ENCODE measurements around the gene SOHLH1. TPM values are rescaled to one million over a fixed set of nuclear protein-coding genes. Genes with fewer than 3 reads are reported as not detected.

SOHLH1 gene
- polyA plus RNA-seq, 1 of the 3 experiments (the other 2 are of a cell fraction) = not detected

GRCh38 chr9:135659252-135659651 is 40.0 kb downstream of the SOHLH1 start:
- Histone ChIP-seq H3K79me2 (ENCODE audit: insufficient read depth) (no peaks in the 10 kb centered on the region), H4K20me1 (ENCODE audit: insufficient read depth) (no peaks in the 10 kb centered on the region), H3F3A (replicated peaks; ENCODE audit: insufficient read depth) (no peaks in the 10 kb centered on the region), H3K9me2 (no peaks in the 10 kb centered on the region), H3K9ac (no peak overlapping the region), H3K9me3 (no peaks in the 10 kb centered on the region), H3K4me2 (no peak overlapping the region), H3K27ac (ENCODE audit: low read depth in 2 of 2, low read length in 1 of 2) (no peak overlapping the region), H3K36me3 (replicated peaks in 1 of 2; ENCODE audit: control insufficient read depth in 1 of 2, insufficient read depth in 2 of 2, low read length in 1 of 2) (no peaks in the 10 kb centered on the region), H2AFZ (ENCODE audit: low read depth) (no peak overlapping the region), H3K4me3 (ENCODE audit: low read depth in 2 of 2, low read length in 1 of 2) (no peak overlapping the region), H3K27me3 (ENCODE audit: insufficient read depth) (no peaks in the 10 kb centered on the region), H3K4me1 (ENCODE audit: control insufficient read depth in 1 of 2, insufficient read depth in 2 of 2, low read depth in 1 of 2, low read length in 1 of 2) (peaks cover 0 to 2% of the 10 kb centered on the region in 2 experiments; a peak in 1 of 4 replicates)
- POLR2A ChIA-PET = no interaction called here
- 74% methylated on average over 13 of the region's 13 CpGs for WGBS (ENCODE audit: low lambda C conversion rate)
- TF ChIP-seq RFX5 (IDR thresholded peaks at IDR 0.05; ENCODE audit: low read length) = no peak
- TF ChIP-seq TCF12 (IDR thresholded peaks at IDR 0.05) = no peak
- no peak for TF ChIP-seq NFIC (IDR thresholded peaks at IDR 0.05; ENCODE audit: borderline replicate concordance)
- no peak for TF ChIP-seq ZBTB33 (IDR thresholded peaks at IDR 0.05; ENCODE audit: borderline replicate concordance, low read depth)
- TF ChIP-seq GABPA (IDR thresholded peaks at IDR 0.05; ENCODE audit: low read depth) = no peak
- TF ChIP-seq YY1 (IDR thresholded peaks at IDR 0.05; ENCODE audit: low read depth) = no peak
- TF ChIP-seq CTCF (IDR thresholded peaks at IDR 0.05) = no peak
- TF ChIP-seq TEAD4 (IDR thresholded peaks at IDR 0.05; ENCODE audit: borderline replicate concordance, insufficient read depth) = no peak
- TF ChIP-seq ELF1 (IDR thresholded peaks at IDR 0.05) = no peak
- TF ChIP-seq CHD2 (IDR thresholded peaks at IDR 0.05; ENCODE audit: low read length, partially characterized antibody) = no peak
- TF ChIP-seq PBX3 (IDR thresholded peaks at IDR 0.05) = no peak
- TF ChIP-seq POLR2AphosphoS5 (IDR thresholded peaks at IDR 0.05; ENCODE audit: low read depth, low read length) = no peak
- TF ChIP-seq, protein P1, sequence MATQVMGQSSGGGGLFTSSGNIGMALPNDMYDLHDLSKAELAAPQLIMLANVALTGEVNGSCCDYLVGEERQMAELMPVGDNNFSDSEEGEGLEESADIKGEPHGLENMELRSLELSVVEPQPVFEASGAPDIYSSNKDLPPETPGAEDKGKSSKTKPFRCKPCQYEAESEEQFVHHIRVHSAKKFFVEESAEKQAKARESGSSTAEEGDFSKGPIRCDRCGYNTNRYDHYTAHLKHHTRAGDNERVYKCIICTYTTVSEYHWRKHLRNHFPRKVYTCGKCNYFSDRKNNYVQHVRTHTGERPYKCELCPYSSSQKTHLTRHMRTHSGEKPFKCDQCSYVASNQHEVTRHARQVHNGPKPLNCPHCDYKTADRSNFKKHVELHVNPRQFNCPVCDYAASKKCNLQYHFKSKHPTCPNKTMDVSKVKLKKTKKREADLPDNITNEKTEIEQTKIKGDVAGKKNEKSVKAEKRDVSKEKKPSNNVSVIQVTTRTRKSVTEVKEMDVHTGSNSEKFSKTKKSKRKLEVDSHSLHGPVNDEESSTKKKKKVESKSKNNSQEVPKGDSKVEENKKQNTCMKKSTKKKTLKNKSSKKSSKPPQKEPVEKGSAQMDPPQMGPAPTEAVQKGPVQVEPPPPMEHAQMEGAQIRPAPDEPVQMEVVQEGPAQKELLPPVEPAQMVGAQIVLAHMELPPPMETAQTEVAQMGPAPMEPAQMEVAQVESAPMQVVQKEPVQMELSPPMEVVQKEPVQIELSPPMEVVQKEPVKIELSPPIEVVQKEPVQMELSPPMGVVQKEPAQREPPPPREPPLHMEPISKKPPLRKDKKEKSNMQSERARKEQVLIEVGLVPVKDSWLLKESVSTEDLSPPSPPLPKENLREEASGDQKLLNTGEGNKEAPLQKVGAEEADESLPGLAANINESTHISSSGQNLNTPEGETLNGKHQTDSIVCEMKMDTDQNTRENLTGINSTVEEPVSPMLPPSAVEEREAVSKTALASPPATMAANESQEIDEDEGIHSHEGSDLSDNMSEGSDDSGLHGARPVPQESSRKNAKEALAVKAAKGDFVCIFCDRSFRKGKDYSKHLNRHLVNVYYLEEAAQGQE (IDR thresholded peaks at IDR 0.05; ENCODE audit: low read depth, low read length) = no peak
- TF ChIP-seq IRF3 (IDR thresholded peaks at IDR 0.05; ENCODE audit: low read depth, low read length) = no peak
- no peak for TF ChIP-seq MEF2A (IDR thresholded peaks at IDR 0.05; ENCODE audit: borderline replicate concordance, low read depth)
- no peak for TF ChIP-seq JUND (IDR thresholded peaks at IDR 0.05)
- CTCF ChIA-PET = no interaction called here
- no peak for DNase-seq

Measured in SK-N-SH (cell line).